ENCODE data around the gene SEMA4D.

GRCh38 chr9:89351584-89352300, 146.2 kb downstream of the SEMA4D start:
- TF ChIP-seq CTCF (IDR thresholded peaks at IDR 0.05; ENCODE audit: low read length) (no peak), EZH2 (IDR thresholded peaks at IDR 0.05; ENCODE audit: borderline replicate concordance, low read length) (no peak)

Measured in OCI-LY1 (cell line).